ENCODE results near the gene C14orf132.

C14orf132 gene

GRCh38 chr14:96117101-96117897 lies 78.1 kb downstream of the C14orf132 start:
- H3K4me3 ChIP-seq (ENCODE audit: control insufficient read depth, low read depth, low read length), result no peak overlapping the region
- TF ChIP-seq CTCF (conservative IDR thresholded peaks at IDR 0.05; ENCODE audit: control insufficient read depth, insufficient read depth, low read depth, low read length), result peak; percentile 2
- peak; percentile 42 for DNase-seq (ENCODE audit: low read depth)

GRCh38 chr14:96117960-96118359 lies 78.8 kb downstream of the C14orf132 start:
- H3K4me3 ChIP-seq (ENCODE audit: control insufficient read depth, low read depth, low read length), result no peak overlapping the region
- no peak for DNase-seq (ENCODE audit: low read depth)
- no peak for TF ChIP-seq CTCF (conservative IDR thresholded peaks at IDR 0.05; ENCODE audit: control insufficient read depth, insufficient read depth, low read depth, low read length)

- no peak for TF ChIP-seq CTCF (conservative IDR thresholded peaks at IDR 0.05; ENCODE audit: control insufficient read depth, insufficient read depth, low read depth, low read length)
- no peak overlapping the region for H3K4me3 ChIP-seq (ENCODE audit: control insufficient read depth, low read depth, low read length)
- no peak for DNase-seq (ENCODE audit: low read depth)
These were observed 79.2 kb downstream of the C14orf132 start for GRCh38 chr14:96118391-96118790.

- DNase-seq (ENCODE audit: low read depth), result no peak
- H3K4me3 ChIP-seq (ENCODE audit: control insufficient read depth, low read depth, low read length), result no peak overlapping the region
- TF ChIP-seq CTCF (conservative IDR thresholded peaks at IDR 0.05; ENCODE audit: control insufficient read depth, insufficient read depth, low read depth, low read length), result no peak
These were observed 80.8 kb downstream of the C14orf132 start for GRCh38 chr14:96119947-96120346.

- H3K4me3 ChIP-seq (ENCODE audit: control insufficient read depth, low read depth, low read length), result no peak overlapping the region
- no peak for TF ChIP-seq CTCF (conservative IDR thresholded peaks at IDR 0.05; ENCODE audit: control insufficient read depth, insufficient read depth, low read depth, low read length)
- DNase-seq (ENCODE audit: low read depth), result no peak
These were observed 81.2 kb downstream of the C14orf132 start for GRCh38 chr14:96120392-96120791.

- TF ChIP-seq CTCF (conservative IDR thresholded peaks at IDR 0.05; ENCODE audit: control insufficient read depth, insufficient read depth, low read depth, low read length), result no peak
- DNase-seq (ENCODE audit: low read depth), result no peak
These were observed 81.8 kb downstream of the C14orf132 start for GRCh38 chr14:96120941-96121340.

More at GRCh38 chr14:96120941-96121340, 81.8 kb downstream of the C14orf132 start:
- H3K4me3 ChIP-seq (ENCODE audit: control insufficient read depth, low read depth, low read length), result no peak overlapping the region

Measured in fibroblast of mammary gland (primary cell).